ENCODE data around the gene SLC5A6. TPM values are rescaled to one million over a fixed set of nuclear protein-coding genes. Genes with fewer than 3 reads are reported as not detected.

SLC5A6 gene
- total RNA-seq, 1 donor from 2014 or later, result 36.8 TPM

DNA sequence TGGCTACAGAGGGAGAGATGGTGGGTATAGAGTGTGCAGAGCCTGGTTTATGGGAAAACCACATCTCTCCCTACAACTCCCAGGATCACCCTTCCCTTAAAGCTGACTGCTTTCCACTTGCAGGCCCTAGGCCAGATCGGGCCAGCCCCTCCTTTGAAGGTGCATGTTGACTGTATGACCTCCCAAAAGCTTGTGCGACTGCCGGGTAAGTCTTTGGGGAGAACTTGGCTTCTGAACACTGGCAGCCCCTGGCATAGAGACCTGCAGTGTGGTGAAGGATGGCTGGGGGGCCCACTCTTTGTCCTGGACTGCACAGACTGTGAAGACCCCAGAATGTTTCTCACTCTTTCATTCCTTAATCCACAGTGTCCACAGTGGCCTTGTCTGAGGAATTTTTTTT is 24.6 kb upstream of the SLC5A6 start:
- no peak for DNase-seq (ENCODE audit: low read depth)

DNA sequence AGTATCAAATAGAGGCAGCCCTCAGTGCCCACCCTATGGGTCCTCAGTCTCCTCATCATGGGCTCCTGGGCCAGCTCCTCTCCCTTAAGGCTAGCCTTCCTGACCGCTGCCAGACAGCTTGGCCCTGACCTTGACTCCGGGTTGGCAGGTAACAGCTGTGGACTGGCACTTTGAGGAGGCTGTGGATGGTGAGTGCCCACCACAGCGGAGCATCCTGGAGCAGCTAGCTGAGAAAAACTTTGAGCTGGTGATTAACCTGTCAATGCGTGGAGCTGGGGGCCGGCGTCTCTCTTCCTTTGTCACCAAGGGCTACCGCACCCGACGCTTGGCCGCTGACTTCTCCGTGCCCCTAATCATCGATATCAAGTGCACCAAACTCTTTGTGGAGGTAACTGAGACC is 24.1 kb upstream of the SLC5A6 start:
- no peak for DNase-seq (ENCODE audit: low read depth)

DNA sequence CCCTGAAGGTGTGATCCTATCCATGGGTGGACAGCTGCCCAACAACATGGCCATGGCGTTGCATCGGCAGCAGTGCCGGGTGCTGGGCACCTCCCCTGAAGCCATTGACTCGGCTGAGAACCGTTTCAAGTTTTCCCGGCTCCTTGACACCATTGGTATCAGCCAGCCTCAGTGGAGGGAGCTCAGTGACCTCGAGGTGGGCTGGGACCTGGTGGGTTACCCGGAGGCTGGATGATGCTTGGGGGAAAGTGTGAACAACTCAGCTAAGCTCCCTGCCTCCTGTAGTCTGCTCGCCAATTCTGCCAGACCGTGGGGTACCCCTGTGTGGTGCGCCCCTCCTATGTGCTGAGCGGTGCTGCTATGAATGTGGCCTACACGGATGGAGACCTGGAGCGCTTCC is 21.3 kb upstream of the SLC5A6 start:
- DNase-seq (ENCODE audit: low read depth), result no peak

DNA sequence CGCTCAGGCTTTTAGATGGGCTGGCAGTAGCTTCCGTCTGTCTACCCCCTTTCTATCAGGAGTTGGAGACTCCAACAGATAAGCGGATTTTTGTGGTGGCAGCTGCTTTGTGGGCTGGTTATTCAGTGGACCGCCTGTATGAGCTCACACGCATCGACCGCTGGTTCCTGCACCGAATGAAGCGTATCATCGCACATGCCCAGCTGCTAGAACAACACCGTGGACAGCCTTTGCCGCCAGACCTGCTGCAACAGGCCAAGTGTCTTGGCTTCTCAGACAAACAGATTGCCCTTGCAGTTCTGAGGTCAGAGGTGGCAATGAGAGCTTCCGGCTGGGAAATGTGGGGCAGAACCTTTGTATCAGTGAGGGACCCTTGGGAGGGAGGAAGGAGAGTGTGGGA is 19.9 kb upstream of the SLC5A6 start:
- no peak for DNase-seq (ENCODE audit: low read depth)

DNA sequence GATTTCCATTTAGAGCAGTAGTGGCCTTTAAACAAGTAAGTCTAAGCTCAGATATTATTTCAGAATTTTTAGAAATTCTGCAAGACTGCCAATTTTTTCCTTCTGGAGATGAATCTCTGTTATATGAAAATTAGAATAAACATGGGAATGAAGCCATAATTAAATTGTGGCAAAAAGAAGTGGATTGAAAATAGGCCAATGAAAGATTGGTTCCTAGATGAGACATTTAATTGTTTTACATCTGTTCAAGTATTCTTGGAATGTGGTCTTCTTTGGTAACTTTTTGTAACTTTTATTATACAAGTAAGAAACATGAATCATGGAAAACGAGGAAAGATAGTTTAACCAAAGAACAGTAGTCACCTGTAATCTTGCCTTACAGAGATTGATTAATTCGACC is 15.4 kb upstream of the SLC5A6 start:
- no peak for DNase-seq (ENCODE audit: low read depth)

DNA sequence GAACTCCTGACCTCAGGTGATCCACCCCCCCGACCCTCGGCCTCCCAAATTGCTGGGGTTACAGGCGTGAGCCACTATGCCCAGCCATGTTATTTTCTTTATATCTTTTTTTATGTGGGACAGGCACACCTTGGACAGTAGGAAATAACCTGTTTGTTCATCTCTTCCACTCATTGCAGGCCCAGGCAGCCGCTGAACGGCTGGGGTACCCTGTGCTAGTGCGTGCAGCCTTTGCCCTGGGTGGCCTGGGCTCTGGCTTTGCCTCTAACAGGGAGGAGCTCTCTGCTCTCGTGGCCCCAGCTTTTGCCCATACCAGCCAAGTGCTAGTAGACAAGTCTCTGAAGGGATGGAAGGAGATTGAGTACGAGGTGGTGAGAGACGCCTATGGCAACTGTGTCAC is 13.5 kb upstream of the SLC5A6 start:
- no peak for DNase-seq (ENCODE audit: low read depth)

DNA sequence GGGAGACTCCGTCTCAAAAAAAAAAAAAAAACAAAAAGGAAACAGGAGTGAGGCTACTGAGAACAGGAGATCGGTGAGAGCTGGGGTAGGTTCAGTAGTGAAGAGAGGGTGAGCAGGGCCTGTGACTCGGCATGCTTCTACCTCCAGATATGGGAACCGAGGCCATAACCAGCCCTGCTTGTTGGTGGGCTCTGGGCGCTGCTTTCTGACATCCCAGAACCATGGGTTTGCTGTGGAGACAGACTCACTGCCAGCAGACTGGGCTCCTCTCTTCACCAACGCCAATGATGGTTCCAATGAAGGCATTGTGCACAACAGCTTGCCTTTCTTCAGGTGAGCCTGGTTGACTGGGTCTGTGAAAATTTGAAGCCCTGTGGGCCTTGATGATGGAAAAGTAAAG is 11.3 kb upstream of the SLC5A6 start:
- no peak for DNase-seq (ENCODE audit: low read depth)

DNA sequence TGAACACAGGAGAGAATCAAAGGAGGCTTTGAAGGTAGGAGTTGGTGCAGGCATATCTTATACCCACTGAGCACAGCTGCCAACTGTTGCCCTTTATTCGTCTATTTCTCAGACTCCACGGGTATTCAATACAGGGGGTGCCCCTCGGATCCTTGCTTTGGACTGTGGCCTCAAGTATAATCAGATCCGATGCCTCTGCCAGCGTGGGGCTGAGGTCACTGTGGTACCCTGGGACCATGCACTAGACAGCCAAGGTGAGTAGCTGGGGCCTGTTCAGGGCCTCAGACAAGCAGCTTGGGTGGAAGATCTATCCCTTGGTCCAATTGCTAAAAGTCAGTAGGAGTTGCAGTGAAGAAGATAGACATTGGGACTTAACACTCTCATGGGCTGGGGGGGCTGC is 10.3 kb upstream of the SLC5A6 start:
- DNase-seq (ENCODE audit: low read depth), result no peak

DNA sequence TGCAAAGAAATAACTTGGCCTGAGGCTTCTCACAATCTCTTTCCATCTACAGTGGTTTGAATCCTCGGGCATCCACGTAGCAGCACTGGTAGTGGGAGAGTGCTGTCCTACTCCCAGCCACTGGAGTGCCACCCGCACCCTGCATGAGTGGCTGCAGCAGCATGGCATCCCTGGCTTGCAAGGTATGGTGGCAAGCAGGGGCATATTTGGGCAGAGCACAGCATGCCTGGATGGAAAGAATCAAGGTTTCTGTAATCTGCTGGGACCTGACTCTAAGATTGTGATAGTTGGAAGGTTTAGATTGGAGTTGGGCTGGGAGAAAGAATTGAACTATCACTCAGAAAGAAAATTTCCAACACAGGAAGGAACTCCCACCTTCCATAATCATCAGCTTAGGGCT is 9.1 kb upstream of the SLC5A6 start:
- DNase-seq (ENCODE audit: low read depth), result no peak

DNA sequence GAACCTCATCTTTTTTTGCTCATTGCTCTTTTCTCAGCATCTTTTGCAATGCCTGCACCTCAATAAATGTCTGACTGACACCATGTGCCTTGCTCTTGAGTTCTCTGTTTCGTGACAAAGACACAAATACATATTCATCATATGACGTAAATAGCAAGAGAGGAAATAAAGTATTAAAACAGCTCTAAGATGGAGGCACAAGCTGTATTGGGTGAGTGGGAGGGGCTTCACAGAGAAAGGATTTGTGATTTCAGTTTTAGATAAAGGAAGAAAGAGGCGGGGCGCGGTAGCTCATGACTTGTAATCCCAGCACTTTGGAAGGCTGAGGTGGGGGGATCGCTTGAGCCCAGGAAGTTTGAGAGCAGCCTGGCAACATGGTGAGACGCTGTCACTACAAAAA is 8.0 kb upstream of the SLC5A6 start:
- no peak for DNase-seq (ENCODE audit: low read depth)

DNA sequence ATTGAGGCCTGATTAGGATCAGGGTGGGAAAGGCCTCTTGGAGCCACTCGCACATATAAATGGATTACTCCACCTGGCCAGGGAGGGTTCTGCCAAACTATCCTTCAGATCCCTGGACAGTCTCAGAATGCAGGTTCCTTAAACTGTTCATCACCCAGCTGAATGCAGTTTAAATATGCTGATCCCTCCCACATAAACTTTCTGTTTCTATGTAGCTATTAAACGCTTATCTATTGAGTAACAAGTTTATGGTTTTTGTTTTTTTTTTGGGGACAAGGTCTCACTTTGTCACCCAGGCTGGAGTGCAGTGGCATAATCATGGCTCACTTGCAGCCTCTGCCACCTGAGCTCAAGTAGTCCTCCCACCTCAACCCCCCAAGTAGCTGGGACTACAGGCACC is 7.0 kb upstream of the SLC5A6 start:
- DNase-seq (ENCODE audit: low read depth), result no peak

DNA sequence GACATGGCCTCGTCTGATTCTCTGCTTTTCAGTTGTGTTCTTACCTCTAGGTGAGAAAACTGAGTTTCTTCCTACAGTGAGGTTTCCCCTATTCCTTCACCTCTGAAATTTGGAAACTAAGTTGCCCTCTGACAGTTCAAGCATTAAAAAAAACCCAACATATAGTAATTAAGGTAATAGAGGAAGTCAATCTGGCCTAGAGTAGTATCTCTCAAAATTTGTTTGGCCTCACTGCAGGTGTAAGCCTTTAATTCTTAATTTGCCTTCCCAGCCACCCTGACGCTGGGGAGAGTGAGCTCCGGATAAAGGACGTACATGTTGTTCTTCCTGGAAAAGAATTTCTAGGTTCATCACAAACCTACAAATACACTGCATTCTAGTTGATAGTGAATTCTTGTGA is 6.5 kb upstream of the SLC5A6 start:
- no peak for DNase-seq (ENCODE audit: low read depth)

DNA sequence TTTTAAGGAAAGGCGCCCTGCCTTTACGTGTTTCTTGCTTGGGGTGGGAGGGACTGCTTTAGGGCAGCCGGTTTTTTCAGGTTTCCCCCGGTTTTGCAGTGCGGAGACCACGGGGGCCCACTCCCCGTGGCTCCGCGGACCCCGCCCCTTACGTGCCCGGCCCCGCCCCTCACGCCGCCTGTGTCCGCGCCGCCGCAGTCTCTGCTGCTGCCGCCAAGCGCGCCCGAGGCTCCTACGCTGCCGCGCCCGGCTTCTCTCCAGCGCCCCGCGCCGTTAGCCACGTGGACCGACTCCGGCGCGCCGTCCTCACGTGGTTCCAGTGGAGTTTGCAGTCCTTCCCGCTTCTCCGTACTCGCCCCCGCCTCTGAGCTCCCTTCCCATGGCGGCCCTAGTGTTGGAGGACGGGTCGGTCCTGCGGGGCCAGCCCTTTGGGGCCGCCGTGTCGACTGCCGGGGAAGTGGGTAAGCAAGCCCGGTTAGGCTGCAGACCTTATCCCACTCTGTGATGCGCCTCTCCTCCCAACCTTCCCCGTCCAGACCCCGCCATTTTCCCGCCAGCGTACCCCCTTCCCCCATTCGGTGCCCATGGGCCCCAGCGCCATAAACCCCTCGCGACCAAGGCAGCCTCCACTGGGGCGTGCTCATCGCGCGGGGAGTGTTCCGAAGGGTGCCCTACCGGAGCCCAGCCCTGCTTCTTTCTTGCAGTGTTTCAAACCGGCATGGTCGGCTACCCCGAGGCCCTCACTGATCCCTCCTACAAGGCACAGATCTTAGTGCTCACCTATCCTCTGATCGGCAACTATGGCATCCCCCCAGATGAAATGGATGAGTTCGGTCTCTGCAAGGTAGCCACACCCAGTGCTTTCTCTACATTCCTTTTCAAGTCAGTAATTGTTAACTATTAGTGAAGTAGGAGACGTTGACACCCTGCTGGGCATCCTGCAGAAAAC is 5.4 kb upstream of the SLC5A6 start, which contains the start of gene CAD:
Gene CAD (plus strand): TSS at position 197 of the 949 bp plus-strand sequence. CDS start 183 bp downstream, at position 380.
- DNase-seq (ENCODE audit: low read depth), result peak; percentile 59

DNA sequence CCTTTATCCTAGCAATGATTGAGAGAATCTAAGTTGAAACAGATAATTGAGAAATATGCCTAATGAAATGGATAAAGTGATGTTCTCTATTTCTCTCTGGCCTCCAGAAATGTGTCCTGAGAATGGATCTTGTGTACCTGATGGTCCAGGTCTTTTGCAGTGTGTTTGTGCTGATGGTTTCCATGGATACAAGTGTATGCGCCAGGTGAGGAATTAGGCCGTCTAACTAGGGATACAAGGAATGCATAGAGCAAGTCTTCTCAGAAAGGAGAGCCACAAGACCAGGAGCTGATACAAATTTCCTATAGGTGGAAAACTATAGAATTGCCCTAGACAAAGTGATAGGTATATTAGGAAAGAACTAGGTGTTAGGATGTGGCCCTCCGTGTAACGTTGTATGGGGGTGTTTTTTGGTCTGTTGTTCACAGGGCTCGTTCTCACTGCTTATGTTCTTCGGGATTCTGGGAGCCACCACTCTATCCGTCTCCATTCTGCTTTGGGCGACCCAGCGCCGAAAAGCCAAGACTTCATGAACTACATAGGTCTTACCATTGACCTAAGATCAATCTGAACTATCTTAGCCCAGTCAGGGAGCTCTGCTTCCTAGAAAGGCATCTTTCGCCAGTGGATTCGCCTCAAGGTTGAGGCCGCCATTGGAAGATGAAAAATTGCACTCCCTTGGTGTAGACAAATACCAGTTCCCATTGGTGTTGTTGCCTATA is 4.5 kb upstream of the SLC5A6 start:
- no peak for DNase-seq (ENCODE audit: low read depth)

DNA sequence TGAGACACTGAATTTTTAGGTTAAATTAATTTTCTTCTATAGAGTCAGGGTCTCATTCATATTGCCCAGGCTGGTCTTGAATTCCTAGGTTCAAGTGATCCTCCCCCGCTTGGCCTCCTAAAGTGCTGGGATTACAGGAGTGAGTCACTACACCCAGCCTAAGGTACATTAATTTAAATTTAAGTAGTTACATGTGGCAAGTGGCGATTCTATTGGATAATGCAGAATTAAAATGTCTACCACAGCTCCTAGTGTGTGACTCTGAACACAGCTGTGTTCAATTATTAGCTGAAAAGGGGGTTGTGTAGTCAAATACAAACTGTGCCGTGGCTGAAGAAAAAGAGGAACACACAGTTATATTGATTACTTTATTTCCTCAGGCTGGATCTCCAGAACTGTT is 2.9 kb upstream of the SLC5A6 start:
- no peak for DNase-seq (ENCODE audit: low read depth)

DNA sequence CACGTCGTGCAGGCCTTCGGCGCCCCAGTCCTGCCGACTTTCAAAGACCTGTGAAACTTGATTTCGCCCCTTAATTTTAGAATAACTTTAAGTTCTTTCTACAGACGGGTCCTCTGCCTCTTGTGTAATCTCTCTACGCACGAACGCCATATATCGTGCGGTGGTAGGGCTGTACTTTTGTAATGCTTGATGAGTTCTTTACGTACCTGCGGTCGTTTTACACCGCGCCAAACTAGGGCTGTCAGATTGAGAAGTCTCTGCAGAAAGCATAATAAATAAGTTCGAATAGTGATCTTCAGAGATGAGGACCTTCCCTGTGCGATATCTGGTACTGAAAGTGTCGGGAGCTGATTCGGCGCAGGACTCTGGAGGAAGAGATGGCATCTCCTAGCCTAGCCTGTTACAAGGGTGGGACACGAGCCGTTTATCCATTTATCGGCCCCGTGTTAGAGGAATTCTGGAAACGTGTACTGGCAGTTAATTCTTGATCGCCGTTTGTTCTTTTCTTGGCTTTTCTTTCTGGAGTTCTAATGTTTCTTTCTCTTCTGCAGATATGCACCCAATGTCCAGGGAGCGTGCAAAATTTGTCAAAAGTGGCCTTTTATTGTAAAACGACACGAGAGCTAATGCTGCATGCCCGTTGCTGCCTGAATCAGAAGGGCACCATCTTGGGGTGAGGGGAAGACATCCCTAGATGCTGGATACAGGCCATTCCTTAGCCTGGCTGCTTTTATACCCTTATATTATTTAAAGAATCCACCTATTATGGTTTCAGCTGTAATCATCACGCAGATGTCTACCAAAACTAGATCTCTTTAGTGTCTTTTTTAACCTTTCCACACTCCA is 781 bp upstream of the SLC5A6 start:
- peak; percentile 49 for DNase-seq (ENCODE audit: low read depth)

DNA sequence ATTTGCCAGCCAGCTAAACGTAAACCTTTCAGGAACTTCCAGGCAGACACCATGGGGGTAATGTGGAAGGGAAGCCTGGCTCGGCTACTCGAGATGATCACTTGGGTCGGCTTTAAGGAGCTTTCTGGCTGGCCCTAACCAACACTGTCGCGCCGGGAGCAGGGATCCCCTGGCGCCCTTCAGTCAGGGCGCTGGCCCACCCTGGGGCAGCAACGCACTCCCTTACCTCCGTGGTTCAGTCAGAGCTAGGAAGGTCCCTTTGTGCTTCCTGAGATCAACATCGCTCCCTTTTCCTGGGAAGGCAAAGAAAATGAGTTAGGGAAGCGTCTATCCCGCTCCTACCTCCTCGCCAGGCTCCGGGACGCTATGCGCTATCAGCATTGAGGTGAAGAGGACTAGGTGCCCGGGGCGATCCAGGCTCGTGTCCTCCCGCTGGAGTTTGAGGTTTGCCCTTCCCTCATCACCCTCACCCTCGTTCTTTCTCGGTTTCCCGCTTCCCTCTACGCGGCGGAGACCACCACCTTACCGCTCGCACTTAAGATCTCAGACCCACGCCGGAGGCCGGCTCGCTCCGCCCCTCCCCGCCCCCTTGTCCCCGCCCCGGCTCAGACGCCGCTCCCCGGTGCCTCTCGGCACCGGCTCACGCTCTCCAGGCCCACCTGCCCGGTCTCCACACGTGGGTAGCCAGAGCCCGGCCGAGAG is 676 bp downstream of the SLC5A6 start:
- no peak for DNase-seq (ENCODE audit: low read depth)

DNA sequence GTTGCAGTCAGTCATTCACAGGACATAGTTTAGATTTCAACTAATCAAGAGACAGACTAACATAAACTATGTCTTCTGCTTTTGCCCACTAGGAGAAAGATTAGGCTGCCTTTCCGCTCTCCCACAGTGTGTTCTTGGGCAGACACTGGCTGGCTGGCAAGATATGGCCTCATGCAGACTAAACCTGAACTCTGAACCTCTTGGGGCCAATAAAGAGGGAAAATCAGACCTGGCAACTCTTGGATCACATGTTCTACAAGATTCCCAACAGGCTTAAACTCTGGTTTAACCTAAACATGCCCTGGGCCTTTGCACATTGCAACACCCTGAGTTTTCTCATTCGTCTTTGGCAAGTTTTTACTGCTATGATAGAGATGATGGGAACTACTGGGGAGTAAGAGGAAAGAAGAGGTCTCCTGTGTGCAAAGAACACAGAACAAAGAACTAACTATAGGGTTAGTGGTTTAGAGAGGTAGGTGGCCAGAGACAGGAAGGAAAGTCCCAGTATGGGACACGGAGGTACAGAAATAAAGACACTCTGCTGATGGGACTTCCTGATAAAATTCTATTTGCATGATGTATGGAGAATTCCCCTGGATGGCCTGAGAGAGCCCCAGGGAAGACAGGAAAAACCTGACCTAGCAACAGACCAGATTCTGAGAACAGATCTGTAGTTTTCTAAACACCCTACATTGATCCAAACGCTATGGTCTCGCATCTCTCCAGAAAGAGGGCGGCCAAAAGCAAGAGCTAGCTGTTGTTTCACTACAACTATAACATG is 2.3 kb downstream of the SLC5A6 start:
- DNase-seq (ENCODE audit: low read depth), result no peak

DNA sequence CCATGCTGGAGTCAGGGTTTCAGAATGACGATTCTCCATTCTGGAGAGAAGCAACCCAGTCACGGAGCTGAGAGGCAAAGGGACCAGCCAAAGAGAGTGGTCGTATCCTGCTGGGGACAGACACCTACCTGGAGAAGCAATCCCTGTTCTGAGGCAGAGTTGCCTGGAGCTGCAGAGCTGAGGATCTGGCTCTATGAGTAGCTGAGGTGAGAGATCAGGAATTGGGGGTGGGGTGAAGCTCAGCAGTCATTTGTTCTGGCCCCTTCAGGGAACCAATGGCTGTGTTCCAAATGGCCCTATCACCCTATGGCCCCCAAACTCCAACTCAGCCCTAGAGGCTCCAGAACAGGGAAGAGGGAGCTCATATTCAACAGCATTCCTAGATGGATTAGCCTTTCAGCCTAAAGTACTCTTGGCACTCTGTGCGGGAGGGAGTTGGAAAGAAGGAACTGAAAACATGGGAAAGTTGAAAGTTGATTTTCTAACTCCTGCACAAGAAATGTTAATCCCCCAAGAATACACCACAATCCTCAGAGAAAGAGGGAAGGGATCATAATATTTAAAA is 3.5 kb downstream of the SLC5A6 start:
- no peak for DNase-seq (ENCODE audit: low read depth)

DNA sequence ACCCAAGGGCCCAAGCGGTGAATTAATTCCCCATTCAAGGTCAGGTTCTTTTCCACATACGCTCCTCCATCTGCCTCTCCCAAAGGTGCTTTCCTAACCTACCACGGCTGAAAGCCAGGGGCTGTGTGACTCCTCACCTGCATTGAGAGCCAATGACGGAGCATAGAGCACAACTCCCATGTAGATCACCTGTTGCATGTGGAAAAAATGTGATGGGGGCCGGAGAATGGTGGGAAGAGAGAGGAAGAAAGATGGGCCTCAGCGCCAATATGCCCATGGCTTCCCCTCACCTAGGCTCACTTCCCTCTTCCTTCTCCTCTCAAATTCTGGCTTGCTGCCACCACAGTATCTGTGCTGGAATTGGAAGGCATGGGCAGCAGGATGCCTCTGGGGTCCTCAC is 5.7 kb downstream of the SLC5A6 start:
- DNase-seq (ENCODE audit: low read depth), result no peak

Data from renal cortical epithelial cell (primary cell).